Stimulated activated CD8-positive, alpha-beta memory T cell treated with anti-CD3 and anti-CD28 coated beads, Interleukin-12 subunit alpha, Interleukin-12 subunit beta, amount 100 ng/mL, for 4 hours (primary cell): ENCODE measurements around the gene RAP1GAP2.
A peak's percentile ranks its signal among the peaks of the same experiment; 100 is the strongest.
"Not testable (repeated sequence)": the region's sequence is repeated elsewhere in the genome, so short reads cannot be mapped to it uniquely, and the experiment has no call there.

ENCODE experiments used
- DNase-seq: peaks from one replicate; pipeline ENCODE4 v3.0.0-alpha.2; 2020; ENCODE audit warnings: low read depth

The RAP1GAP2 gene

GRCh38 chr17:2814481-2815341 is 18.5 kb downstream of the RAP1GAP2 start:
- peak; percentile 86 for DNase-seq

GRCh38 chr17:2815781-2816185 is 19.5 kb downstream of the RAP1GAP2 start:
- DNase-seq, result no peak

DNA sequence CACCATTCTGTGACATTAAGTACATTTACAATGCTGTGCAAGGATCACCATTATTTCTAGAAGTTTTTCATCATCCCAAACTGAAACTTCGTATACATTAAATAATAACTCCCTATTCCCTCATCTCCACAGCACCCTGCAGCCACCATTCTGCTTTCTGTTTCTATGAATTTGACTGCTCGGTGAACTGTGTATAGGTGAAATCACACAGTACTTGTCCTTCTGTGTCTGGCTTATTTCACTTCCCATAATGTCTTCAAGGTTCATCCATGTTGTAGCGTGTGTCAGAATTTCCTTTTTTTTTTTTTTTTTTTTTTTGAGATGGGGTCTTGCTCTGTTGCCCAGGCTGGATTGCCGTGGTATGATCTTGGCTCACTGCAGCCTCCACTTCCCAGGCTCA is 20.4 kb downstream of the RAP1GAP2 start:
- no peak for DNase-seq

DNA sequence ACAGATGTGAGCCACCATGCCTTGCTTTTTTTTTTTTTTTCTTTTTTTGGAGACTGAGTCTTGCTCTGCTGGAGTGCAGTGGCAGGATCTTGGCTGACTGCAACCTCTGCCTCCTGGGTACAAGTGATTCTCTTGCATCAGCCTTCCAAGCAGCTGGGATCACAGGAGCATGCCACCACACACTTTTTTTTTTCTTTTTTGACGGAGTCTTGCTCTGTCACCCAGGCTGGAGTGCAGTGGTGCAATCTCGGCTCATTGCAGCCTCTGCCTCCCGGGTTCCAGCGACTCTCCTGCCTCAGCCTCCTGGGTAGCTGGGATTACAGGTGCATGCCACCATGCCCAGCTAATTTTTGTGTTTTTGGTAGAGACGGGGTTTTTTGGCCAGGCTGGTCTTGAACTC is 23.1 kb downstream of the RAP1GAP2 start:
- DNase-seq, result not testable (repeated sequence)

DNA sequence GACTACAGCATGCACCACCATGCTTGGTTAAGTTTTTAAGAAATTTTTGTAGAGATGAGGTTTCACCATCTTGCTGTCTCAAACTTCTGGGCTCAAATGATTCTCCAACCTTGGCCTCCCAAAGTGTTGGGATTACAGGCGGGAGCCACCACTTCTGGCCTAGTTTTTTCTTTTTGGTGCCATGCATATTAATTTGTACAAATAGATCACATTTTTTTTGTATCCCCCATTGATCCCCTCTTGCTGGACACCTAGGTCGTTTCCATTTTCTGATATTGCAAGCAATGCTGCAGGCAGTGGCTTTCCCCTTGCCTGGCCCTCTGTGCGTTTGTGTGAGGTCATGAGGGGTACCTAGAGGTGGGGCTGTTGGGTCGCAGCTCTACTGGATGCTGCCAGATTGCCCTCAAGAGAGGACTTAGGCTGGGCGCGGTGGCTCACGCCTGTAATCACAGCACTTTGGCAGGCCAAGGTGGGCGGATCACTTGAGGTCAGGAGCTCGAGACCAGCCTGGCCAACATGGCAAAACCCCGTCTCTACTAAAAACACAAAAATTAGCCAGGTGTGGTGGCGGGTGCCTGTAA is 23.8 kb downstream of the RAP1GAP2 start:
- no peak for DNase-seq

- DNase-seq, result no peak
Observed at GRCh38 chr17:2821868-2822267, 25.6 kb downstream of the RAP1GAP2 start.

DNA sequence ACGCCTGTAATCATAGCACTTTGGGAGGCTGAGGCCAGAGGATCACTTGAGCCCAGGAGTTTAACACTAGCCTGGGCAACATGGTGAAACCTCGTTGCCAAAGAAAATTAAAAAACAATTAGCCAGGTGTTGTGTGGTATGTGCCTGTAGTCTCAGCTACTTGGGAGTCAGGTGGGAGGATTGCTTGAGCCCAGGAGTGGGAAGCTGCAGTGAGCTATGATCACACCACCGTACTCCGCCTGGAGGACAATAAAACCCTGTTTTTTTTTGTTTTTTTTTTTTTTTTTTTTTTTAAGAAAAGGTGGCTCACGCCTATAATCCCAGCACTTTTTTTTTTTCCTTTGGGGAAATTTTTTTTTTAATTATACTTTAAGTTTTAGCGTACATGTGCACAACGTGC is 26.1 kb downstream of the RAP1GAP2 start:
- no peak for DNase-seq

- DNase-seq, result no peak
Observed at GRCh38 chr17:2825253-2825970, 29.2 kb downstream of the RAP1GAP2 start.

DNA sequence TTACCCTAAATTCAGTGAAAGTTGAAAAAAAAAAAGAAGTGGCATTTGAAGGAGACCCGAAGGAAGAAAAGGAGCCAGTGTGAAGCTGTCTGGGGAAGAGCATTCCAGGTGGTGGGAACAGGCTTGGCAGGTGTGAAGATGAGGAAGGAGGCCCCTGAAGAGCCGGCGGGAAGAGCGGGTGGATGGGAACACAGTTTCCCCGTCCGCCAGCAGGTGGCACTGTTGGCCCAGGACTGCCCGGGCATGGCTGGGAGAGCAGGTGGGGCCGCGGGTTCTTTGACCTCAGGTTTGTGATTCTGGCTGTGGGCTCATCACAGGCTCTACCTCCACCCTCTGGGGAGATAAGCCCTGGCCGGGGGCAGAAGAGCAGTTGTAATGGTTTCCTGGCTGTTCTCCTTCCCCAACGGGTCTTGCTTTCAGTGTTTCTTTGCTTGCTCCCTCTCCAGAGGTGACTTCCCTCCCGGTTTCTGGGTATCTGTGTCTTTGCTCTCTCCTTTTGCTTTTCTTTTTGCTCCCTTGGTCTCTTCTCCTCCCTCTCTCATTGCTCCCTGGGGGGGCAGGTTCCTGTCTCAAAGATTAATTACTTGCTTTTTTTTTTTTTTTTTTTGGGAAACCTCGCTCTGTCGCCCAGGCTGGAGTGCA is 32.3 kb downstream of the RAP1GAP2 start:
- DNase-seq, result peak; percentile 48

- DNase-seq, result no peak
Observed at GRCh38 chr17:2830678-2831077, 34.4 kb downstream of the RAP1GAP2 start.

GRCh38 chr17:2835780-2836179 is 39.5 kb downstream of the RAP1GAP2 start:
- no peak for DNase-seq

DNA sequence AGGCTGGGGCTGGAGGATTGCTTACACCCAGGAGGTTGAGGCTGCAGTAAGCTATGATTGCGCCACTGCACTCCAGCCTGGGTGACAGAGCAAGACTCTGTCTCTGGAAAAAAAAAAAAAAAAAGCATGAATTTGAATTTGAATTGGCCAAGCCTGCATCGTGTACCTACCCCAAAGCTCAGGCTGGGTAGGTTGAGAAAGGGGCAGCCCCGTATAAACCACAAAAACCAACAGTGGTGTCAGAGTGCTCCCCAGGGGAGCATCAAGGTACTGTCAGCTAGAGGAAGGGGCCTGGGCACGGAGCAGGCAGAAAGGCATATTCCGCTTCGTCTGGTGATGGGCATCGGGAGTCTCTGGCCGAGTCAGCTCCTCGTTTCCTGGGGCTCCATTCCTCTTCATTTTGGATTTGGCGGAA is 40.9 kb downstream of the RAP1GAP2 start:
- DNase-seq, result no peak

GRCh38 chr17:2841606-2842005 is 45.4 kb downstream of the RAP1GAP2 start:
- no peak for DNase-seq

- DNase-seq, result no peak
Observed at GRCh38 chr17:2842464-2842863, 46.2 kb downstream of the RAP1GAP2 start.

GRCh38 chr17:2844416-2844815 is 48.2 kb downstream of the RAP1GAP2 start:
- no peak for DNase-seq

- no peak for DNase-seq
Observed at GRCh38 chr17:2847381-2848333, 51.4 kb downstream of the RAP1GAP2 start.

DNA sequence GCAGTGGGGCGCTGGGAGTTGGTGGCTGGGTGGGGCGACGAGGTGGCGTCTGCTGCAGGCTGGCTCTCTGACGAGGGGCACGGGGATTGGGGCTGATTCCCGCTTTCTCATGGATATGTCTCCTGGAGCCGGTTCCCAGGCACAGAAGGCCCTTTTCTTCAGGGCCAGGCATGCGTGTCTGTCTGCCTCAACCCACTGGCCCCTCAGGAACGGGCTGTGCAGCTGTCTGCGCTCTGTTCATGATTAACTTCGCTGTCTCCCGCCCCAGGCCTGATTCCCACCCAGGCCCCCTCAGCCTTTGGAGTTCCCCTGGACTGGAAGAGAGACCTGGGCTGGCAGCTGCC is 53.1 kb downstream of the RAP1GAP2 start:
- no peak for DNase-seq

DNA sequence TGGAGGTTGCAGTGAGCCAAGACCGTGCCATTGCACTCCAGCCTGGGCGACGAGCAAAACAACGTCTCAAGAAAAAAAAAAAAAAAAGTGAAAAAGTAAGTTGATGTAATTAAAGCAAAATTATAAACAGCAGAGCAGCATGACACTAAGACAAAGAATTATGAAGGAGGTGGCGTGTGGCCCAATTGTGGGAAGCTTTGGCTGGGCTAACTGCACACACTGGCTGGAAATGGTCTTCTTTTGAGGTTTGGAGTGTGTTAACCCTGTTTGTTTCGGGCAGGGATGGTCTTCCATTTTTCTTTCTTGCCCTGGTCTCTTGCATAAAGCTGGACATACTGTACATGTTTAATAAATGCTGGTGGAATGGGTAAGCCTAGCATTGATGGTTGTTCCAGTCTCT is 54.8 kb downstream of the RAP1GAP2 start:
- DNase-seq, result no peak

DNA sequence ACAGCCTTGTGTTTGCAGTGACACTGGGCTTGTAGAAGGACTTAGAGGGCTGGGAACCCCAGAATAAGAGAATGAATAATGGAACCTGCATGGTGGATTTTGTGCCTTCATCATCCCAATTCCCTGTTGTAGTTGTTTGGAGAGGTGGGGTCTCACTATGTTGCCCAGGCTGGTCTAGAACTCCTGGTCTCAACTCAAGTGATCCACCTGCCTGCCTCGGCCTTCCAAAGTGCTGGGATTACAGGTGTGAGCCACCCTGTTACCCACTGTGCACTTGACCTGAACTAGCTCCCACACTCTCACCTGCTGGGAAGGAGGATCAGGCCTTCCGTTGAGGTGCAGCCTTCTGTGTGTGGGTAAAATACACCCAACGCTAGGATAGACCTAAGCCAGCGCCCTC is 55.4 kb downstream of the RAP1GAP2 start:
- DNase-seq, result no peak

DNA sequence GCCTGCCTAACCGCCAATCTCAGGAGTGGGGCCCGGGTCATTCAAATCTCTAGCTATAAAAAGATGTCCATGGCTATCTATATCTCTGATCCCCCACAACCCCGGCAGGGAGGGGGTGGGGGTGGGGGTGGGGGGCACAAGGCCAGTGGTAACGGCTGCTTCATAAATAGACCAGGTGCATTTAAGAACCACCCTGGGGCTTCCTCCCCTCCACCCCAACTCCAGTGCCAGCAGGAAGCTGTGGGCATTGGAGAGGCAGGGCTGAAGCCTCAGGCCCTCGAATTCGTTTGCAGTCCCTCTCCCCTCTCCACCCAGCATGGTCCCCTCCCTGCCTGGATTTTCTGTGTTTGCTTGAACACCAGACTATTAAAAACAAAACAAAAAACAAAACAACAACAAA is 56.0 kb downstream of the RAP1GAP2 start:
- no peak for DNase-seq

- no peak for DNase-seq
Observed at GRCh38 chr17:2852729-2853282, 56.6 kb downstream of the RAP1GAP2 start.
